Hematopoietic multipotent progenitor cell treated with erythropoietin and hydrocortisone succinate and interleukin-3 and kit ligand, for 15 days (in vitro differentiated cells): ENCODE data around the gene PLCD3.

Experiments
- DNase-seq: peaks from one replicate; pipeline ENCODE4 v3.0.0-alpha.2; 2015; ENCODE audit warnings: low spot score

The PLCD3 gene

DNA sequence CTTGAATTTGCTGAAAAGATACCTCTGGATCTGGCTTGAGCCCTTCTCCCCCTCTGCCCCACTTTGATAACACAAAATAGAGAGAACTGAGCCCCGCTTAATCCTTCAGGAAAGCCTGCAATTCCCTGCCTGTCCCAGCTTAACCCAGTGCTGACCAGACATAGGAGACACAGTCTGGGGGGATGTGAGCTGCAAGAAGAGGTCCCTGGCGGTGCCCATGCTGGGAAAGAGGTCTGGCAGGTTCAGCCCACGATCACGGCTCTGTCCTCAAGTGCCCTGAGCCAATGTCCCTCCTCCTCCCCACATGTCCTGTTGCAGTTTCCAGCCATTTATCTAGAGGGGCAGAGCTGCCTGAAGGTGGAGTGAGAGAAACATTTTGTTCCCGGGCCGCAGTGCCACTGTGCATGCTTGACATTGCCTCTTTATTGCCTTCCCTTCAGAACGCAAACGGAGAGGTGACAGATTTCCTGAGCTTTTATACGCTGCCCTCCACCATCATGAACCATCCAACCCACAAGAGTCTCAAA lies 29.0 kb downstream of the PLCD3 start:
- no peak for DNase-seq

DNA sequence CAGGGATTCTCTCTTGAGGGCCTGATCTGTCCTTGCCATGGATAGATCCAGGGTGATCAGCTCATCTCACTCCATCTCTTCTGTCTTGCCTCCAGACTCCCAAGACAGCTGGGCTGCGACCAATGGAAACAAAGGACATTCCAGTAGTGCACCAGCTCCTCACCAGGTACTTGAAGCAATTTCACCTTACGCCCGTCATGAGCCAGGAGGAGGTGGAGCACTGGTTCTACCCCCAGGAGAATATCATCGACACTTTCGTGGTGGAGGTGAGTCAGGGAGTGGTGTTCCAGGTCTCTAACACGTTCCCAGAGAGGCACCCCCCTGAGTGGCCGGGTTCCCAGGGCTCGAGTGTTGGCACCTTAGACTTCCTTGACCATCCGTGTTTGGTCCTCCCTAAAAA lies 29.5 kb downstream of the PLCD3 start:
- DNase-seq = no peak

GRCh38 chr17:45101883-45102811 lies 30.2 kb downstream of the PLCD3 start:
- DNase-seq = no peak

- DNase-seq = no peak
These were observed 30.8 kb downstream of the PLCD3 start for GRCh38 chr17:45101546-45101882.

DNA sequence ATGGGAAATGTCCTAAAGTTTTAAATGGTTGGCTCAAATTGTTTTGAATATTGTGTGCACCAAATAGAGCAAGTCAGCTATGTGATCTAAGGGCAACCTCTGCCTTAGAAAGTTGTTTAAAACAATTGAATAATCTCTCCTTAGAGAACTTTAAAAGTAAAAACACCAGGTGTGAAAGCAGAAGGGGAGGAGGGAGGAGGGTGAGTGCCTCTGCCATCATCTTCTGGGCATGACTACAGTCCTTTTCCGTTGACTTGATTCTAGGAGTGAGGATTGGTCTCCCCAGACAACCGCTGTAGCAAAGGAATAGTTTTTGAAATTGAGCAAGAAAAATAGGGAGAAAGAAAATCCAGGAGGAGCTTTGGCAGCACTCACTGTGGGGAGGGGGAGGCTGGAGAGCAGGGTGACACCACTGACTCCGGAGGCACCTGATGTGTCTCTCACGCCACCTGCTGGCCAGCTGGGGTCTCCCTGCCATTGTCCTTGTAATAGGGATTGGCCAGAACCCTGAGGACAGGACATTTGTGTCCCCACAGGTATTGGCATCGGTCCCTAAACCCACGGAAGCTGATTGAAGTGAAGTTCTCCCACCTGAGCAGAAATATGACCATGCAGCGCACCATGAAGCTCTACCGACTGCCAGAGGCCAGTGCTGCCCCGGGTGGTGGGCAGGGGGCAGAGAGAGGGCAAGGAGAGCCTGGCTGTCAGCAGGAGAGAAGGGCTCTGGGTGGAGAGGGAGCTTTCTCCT lies 33.3 kb downstream of the PLCD3 start:
- peak; percentile 72 for DNase-seq

- DNase-seq = no peak
These were observed 34.0 kb downstream of the PLCD3 start for GRCh38 chr17:45098081-45098868.

DNA sequence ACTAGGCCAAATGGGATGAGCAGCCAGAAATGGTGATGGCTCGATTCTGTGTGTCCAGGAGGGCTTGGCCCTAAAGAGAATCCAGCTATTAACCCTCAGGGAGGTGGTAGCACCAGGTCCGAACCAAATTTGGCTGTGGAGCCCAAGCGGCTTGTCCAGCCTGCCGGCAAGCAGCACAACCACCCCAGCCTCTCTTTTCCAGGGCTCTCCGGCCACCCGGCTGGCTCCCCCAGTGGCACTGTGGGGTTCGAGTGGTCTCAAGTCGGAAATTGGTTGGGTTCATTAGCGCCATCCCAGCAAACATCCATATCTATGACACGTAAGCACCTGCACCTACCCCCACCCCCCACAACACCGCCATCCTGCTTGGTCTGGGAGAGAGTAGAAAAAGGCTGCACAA lies 35.4 kb downstream of the PLCD3 start:
- DNase-seq = no peak

DNA sequence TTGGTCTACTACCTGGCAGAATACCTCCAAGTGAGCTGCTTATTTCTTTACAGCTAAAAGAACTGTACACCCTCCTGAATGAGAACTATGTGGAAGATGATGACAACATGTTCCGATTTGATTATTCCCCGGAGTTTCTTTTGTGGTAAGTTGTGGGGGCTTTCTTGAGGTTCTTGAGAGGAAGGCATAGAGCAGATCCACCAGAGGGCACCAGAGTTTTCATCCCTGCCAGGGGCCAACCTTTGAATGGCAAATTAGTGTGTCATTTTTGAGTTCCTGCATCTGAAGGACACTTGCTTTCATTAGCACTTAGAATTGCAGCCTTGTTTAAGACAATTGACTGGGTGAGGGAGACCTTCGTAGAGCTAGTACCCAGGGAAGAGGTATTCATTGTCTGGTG lies 36.2 kb downstream of the PLCD3 start:
- peak; percentile 33 for DNase-seq

GRCh38 chr17:45093444-45094110 lies 38.7 kb downstream of the PLCD3 start:
- DNase-seq = no peak

DNA sequence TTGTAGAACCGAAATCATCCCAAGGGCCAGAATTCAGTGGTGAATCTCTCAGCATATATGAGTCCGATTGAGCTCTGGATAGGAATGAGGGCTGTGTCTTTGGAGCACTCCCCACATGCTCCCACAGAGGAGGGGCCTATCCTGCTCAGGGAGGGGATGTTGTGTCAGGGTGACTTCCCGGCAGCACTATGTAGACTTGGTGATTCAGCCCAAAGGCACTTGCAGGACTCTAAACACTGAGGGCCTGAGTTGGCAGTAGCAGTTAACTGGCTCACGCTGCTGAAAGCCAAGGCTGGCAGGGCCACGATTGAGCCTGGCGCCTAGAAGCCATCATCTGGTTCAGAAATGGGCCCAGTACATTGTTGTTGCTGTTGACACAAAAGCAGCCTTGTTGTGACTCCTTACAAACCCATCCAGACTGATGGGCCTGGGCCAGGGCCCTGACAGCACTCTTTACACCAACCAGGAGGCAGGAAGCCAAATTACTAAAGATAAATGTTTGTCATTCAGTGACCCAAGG lies 39.3 kb downstream of the PLCD3 start:
- no peak for DNase-seq

- no peak for DNase-seq
These were observed 40.4 kb downstream of the PLCD3 start for GRCh38 chr17:45091778-45092425.

DNA sequence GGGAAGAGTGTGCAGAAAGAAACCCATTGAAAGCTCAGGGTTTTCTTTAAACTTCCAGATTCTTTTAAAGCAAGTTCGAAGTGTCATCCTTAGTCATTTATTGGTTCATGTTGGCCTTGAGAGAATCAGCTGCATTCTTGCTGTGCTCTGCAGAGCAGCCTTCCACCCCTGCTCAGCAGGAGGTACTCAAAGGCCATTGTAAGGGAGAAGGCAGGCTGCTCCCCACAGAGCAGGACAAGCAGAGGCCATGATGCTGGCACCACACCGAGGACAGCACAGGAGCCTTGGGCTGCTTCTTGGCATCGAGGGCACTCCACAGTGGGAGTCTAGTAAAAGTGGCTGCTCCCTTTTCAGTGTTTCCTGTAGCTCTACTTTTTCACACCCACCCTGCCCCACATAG lies 41.6 kb downstream of the PLCD3 start:
- no peak for DNase-seq

DNA sequence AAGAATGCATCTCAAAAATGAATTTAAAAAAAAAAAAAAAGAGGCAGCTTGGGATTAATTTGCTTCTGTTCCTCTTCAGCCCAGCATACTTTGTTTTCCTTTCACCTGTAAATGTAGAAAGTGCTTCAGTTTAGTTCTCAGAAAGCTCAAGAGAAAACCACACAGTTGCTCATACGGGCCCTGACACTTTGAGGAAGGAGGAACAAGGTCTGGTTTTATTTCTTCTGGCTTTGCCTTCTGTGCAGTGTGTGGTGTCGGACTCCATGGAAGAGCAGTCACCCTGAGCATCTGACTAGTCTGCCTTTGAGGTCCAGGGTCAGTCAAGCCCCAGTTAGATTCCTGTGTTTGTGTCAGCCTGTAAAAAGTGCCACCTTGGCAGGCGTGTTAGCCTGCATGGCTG lies 43.6 kb downstream of the PLCD3 start:
- no peak for DNase-seq

DNA sequence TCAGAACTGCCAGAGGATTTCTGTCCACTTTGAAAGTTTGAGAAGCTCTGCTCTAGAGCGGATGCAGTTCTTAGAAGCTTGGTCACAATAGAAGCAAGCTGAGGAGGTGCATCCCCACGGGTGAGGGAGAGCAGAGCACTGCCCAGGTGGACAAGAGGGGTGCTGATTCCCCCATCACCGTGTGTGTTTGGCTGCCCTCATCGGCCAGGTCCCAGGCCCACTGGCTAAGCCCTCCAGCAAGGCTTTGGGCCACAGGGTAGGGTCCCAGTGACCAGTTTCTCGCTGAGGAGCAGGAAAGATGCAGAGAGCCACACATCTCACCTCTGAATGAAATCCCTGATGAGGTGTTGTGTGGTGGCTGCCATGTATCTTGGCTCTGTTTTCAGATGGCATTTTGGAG lies 44.3 kb downstream of the PLCD3 start:
- DNase-seq = no peak

DNA sequence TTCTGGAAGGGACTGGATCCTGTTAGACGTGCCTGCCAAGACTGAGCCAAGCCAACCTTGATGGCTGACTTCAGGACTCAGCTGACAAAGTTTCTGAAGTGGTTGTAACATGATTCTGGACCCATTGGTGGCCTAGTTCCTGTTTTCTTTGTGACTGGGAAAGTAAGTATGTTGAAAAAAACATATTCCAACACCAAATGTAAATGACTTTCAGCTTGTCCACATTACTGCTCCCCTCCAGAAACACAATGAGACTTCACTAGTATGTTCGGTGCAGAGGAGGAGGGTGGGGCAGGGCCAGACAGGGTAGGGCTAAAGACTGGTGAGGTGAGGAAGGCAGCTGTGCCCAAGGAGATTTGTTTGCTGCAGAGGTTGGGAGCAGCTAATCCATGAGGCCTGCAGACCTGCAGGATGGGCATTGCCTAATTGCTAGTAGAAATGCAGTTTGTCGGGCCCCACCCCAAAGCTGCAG lies 44.8 kb downstream of the PLCD3 start:
- DNase-seq = no peak

DNA sequence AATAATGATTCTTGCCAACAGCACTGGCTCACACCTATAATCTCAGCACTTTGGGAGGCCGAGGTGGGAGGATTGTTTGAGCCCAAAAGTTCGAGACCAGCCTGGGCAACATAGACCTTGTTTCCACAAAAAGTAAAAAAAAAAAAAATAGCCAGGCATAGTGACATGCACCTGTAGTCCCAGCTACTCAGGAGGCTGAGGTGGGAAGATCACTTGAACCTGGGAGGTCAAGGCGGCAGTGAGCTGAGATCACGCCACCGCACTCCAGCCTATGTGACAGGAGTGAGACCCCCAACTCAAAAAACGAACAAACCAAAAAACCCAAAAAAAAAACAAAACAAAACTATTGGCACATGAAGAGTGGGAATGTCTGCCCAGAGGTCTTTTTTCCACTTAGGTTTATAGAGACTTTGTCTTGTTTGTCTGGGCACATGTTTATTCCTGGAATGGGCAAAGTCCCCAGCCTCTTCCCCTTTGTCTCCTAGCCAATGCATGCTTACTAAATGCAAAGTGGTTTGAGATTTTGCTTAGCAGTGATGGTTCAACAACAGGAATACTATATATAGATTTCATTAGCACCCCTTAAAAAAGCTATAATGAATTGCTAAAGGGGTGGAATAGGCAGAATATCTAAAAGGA lies 45.3 kb downstream of the PLCD3 start:
- DNase-seq = no peak

DNA sequence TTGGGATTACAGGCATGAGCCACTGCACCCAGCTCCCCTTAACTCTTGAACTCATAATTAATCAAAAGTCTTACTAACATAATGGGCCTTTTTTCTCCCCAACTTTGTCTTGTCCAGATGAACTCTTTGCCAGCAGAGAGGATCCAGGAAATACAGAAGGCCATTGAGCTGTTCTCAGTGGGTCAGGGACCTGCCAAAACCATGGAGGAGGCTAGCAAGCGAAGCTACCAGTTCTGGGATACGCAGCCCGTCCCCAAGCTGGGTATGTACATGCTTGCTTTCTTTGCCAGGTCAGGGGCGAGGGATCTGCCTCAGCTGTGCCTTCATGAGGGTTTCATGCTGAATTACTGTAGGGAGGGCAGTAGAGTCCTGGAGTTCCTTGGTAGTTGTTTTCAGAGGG lies 45.9 kb downstream of the PLCD3 start:
- DNase-seq = no peak

DNA sequence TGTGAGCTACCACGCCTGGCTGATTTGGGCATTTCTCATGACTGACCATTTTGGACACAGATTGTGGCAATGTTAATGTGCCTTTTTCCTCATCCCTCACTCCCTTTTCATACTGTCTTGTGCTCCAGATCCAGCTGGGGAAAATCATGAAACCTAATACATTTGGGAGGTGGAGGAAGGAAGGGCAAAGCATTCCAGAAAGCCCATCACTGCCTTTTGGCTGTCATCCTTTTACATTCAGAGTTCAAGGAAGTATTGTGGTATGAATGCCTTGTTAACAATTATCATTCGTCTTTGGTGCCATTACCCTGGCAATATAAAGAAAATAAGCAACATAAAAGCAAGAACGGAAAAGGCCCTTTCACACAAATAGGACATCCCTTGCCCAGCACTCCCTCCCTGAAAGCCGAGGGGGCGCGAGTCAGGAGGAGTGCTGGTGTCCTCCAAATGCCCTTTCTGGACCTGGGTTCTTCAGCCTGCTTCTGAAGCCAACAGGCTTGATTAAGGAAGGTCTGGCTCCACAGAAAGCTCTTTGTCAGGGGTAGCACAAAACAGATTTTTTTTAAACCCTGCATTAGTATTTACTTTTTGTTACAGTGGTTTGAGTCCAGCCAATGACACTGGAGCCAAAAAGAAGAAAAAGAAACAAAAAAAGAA lies 51.1 kb downstream of the PLCD3 start:
- DNase-seq = no peak

DNA sequence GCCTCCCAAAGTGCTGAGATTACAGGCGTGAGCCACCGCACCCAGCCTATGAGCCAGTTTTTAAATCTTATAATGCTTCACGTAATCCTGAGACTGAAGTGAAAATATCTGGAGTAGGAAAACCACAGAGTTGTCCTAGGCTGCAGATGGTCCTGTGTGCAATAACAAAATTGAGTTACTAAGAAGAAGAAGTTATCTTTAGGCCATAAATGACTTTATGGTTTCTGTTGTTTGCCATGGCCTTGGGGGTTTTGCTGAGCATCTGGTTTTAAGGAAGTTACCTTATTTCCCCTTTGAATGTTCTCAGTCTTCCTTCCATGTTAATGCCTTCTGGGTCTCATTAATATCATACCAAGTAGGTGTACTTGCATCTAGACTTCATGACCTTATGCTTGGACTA lies 54.7 kb downstream of the PLCD3 start:
- no peak for DNase-seq
